HG03571 (cell line): ENCODE results near the gene CYSTM1.

Source experiments
- ATAC-seq: cut with Tn5 transposase; IDR thresholded peaks from one replicate; pipeline ENCODE4 v1.9.1; 2021; ENCODE audit not compliant: unreplicated experiment

CYSTM1 gene

DNA sequence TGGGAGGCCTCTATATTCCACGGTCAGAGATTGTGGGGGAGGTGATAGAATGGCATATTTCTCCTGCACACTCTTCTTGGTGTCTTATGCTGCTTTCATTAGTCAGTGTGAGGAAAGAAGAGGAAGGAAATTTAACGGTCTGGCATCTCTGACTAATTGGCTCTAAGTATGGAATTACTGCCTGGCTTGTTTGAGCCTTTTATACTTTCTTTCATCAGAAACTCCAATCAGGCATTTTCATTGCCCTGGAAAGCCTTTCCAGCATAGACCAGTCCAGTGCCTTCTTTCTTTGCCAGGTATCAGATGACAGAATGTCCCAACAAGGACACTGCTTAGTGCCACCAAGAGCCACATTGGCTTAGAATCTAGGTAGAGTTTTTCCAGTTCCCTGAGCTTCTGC, 30.2 kb downstream of the CYSTM1 start:
- ATAC-seq: no peak

DNA sequence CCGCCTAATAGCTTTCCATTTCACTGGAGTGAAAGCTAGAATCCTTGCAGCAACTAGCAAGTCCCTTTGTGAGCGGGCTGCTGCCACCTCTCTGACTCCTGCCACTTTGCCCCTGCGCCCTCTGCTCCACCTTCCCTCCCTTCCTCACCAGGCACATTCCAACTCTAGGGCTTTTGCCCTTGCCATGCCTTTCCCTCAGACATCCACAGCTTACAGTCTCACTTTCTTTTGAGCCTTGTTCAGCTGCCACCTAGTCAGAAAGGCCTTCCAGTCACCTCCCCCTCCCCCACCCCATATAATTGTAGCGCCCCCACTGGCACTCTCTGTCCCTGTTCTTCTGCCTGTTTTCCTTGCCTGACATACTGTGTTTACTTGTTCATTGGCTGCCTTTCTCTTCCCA, 31.0 kb downstream of the CYSTM1 start:
- ATAC-seq: no peak

DNA sequence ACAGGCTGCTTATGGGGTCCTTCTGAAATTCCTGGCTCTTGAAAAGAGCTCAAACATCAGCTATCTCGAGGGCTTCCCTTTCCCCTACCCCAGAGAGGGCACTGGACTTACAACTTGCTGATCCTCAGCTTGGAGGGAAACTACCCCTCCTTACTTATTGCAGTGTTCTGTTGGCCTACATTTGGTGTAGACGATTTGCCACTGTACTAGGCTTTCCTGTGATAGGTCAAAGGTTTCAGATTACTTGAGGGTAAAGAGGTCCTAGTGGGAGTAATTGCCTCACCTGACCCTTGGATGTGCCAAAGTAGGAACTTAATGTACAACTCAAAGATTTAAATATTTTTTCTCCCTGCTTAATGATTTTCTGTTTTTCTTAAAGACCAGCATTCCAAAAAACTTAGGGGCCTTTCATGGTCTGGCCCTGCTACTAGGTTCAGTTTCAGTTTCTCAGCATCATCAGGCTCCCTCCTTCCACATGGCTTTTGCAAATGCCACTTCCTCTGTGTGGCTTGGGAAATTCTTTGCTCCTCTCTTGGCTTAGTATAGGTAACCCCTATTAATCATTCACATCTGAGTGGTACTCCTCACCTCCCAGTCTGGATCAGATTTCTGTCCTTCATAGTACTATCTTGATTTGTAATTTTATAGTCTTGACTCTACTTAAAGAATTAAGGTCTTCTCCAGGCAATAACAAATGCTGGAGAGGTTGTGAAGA, 32.4 kb downstream of the CYSTM1 start:
- peak; percentile 66 for ATAC-seq

GRCh38 chr5:140208065-140208464, 33.1 kb downstream of the CYSTM1 start:
- ATAC-seq: no peak

GRCh38 chr5:140213370-140213983, 38.5 kb downstream of the CYSTM1 start:
- ATAC-seq: no peak

- no peak for ATAC-seq
Observed at GRCh38 chr5:140214831-140215230, 39.8 kb downstream of the CYSTM1 start.

GRCh38 chr5:140215276-140215675, 40.3 kb downstream of the CYSTM1 start:
- ATAC-seq: no peak

GRCh38 chr5:140216478-140217074, 41.6 kb downstream of the CYSTM1 start:
- ATAC-seq: no peak

DNA sequence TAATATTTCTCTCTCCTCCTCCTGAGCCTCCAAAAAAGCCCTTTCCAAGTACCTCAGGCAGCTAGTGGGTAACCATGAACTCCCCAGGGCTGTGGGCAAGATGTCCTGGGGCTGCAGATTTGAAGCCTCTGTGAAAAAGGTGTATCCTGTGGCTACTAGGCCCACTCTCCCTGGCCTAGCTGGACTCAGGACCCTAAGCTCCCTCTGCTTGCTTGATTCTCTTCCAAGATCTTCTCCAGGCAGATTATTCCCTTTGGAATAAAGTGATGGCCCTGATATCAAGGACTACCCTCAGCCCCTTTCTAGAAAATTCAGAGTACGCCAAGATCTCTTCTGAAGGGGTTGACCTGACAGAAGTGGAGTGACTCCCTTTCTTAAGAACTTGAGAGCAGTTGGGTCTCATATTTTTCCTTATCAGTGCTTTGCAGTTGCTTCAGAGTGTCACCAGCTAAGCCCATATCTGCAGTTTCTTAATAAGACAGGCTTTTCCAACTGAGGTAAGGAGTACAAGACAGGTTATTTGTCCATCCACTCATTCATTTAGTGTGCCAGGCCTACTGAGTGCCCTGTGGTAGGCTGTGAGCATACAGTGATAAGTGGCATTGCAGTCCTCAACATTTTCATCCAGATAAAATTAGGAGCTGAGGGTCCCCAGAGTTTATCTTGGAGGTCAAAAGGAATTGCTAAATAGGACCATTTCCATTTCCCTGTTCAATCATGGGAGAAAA, 42.5 kb downstream of the CYSTM1 start:
- ATAC-seq: no peak

DNA sequence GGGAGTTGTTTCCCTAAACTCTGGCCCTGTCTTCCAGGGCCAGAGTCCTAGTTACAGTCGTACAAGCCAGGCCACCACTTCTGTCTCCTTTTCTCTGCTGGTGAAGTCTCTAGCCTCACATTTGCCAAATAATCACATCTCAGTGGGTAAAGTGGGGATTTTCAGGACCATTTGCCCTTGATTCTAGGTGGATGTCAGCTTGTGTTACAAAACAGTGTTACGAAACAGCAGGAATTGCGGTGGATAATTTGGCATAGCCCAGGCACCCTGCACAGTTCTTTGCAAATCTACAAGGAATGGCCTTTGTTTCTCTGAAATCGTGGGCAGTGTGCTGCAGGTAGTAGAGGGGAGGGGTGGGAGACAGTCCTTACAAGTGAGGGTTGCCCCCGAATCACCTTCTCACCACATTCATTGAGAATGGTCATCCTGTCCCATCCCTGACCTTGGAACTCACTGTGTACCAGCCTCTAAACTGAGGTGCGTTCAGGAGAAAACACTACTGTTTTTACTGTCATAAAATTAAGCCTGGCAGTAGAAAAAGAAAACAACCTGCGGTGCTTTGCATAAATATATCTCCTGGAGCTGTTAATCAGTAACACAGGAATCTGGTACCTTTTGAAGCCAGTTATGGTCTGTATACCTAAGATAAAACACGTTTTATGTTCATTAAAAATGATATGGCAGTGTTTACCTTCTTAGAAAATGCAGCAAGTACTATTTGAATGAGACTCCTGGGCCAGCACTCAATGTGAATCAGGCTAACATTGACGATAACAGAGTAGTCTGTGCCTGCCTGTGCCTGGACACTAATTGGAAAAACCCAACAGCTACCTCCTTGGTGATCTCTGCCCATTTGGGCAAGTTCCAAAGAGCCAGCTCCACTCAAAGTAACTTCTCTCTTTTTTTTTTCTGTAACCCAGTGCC, 44.3 kb downstream of the CYSTM1 start:
- peak; percentile 6 for ATAC-seq

DNA sequence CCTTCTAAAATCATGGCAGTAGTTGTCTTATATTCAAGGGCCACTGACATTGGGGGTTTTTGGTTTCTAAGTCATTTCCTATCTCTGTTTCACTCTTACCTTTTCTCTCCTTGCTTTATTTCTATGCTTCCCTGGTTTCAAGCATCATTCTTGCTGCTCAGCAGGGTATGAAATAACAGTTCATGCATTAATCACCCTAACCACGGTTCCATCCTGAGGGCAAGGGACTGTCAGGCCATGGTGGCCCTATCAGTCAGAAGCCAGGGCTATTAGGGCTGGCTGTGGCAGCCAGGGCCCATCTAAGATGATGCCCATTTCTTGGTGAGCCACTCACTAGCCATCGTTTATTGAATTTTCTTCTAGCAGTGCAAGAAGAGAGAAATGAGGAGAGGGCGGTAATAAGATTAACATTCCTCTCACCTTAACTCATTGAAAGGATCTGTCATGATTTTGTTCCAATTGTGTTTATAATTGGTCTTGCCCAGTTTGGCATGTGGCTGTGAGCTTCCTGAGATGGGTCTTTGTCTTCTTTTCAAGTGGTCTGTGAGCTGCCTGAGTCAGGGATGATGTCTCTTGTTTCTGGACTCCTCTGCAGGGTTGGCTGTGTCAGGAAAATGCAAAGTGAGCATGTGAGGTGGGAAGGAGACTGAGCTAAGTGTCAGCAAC, 45.2 kb downstream of the CYSTM1 start:
- peak; percentile 69 for ATAC-seq

DNA sequence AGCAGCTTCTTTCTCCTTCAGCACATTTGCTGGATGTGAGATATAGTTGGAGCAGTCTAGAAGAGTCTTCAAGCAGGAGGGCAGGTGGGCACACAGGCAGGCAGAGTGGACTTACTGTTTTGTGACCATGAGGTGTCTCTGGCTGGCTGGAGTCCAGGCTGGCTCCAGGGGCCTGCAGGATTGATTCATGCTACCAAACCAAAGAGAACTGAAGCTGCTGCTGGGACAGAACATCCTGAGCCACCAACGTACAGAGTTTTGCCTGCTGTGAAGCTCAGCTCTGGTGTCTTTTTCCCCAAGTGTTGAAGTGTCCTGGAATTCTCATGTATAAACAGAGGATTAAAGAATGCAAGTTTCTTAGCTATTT, 45.7 kb downstream of the CYSTM1 start:
- no peak for ATAC-seq

DNA sequence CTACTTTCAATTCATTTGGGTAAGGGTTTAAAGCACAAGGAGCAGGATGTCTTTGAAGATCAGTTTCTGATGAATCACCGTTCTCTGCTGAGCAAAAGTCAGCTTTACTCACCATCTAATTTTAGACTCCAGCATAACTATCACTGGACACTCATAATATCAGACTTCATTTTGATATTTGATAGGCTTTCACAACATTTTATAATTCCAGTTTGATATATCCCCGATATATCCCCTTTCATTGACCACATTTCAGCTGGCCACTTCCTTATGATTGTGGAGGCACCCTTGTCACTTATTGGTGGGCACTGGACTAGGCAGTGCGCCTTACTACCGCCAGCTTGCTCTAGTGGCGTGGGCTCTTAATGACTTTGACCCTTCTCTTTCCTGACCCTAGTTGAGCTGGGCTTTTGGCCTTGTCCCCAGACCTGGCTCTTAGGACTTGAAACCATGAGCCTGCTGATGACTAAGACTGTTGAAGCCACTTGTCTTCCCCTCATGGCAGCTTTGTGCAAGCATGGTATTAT, 46.8 kb downstream of the CYSTM1 start:
- no peak for ATAC-seq

DNA sequence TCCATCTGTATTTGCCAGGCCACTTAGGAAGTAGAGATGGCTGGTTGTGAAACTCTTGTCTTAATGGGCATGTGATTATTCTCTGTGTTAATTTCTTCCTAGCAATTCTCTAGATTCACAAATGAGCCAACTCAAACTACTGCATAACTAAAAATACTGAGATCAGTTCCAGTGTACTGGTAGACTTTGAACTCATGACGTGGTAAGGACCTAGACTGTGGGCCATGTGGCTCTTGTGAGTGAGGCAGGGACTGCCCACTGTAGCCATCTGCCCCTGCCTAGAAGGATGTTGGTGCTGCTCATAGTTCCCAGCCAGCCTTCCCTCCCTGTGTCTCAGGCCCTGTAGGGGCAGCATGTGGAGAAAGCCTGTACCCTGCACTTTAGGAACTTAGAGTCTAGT, 47.4 kb downstream of the CYSTM1 start:
- ATAC-seq: no peak

DNA sequence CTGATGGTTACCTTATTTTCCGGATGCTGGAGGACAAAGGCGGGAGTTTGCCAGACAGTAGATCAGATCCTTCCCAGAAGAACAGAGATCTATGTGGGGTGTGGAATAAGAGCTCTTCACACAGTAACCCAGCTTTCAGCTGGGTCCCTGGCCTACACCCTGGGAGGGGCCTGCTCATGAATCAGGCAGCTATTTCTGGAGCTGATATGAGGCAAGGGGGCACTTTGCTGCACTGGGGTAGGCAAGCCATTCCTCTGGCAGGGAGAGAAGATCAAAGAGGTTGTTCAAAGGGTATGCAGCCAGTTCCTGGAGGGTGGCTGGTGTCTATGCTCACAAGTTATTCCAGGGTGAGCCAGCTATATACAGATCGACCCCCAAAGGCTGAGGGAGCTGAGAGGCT, 48.6 kb downstream of the CYSTM1 start:
- ATAC-seq: no peak

- no peak for ATAC-seq
Observed at GRCh38 chr5:140224658-140225057, 49.7 kb downstream of the CYSTM1 start.

GRCh38 chr5:140225396-140225795, 50.4 kb downstream of the CYSTM1 start:
- ATAC-seq: no peak

- no peak for ATAC-seq
Observed at GRCh38 chr5:140227046-140227445, 52.1 kb downstream of the CYSTM1 start.

- ATAC-seq: no peak
Observed at GRCh38 chr5:140228364-140228837, 53.4 kb downstream of the CYSTM1 start.

- no peak for ATAC-seq
Observed at GRCh38 chr5:140230373-140230772, 55.4 kb downstream of the CYSTM1 start.
